Muscle of back (tissue), 11 donors: ENCODE data around the gene NPLOC4. TPM values are rescaled to one million over a fixed set of nuclear protein-coding genes. Genes with fewer than 3 reads are reported as not detected.

Source experiments
- DNase-seq, 3 donors: peaks; one replicate each; pipeline versions ENCODE4 v3.0.0 to v3.0.0-alpha.2; 2013
- polyA plus RNA-seq, 10 donors: library from polyadenylated mRNA; unstranded; fragments of 120-200 nt; gene quantifications; one replicate each; pipeline ENCODE4 v1.2.1, GENCODE V29; 2013; ENCODE audit not compliant: insufficient read length in 10 of 10

NPLOC4 gene
- polyA plus RNA-seq, 10 donors, result 43.8 to 57.8 (median 50.6) TPM

DNA sequence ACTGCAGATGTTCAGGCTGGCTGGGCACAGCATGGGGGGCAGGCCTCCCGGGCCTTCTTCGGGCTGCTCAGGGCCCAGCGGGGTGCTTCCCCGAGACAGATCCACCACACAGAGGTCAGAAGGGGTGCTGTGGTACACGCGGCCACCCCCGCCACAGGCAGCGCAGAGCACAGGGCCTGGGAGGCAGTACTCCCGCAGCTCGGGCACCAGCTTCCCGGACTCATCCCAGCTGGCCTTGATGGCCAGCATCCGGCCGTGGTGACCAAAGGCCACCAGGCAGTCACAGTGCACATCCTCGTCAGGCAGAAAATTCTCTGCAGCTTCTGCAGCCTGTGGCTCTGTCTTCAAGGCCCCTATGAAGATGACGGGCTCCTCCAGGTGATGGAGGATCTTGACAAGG is 86.6 kb downstream of the NPLOC4 start:
- no peak for DNase-seq

- no peak for DNase-seq
Observed at GRCh38 chr17:81549826-81550225, 87.1 kb downstream of the NPLOC4 start.

GRCh38 chr17:81549031-81549557 is 87.8 kb downstream of the NPLOC4 start:
- no peak for DNase-seq

GRCh38 chr17:81547614-81547982 is 89.3 kb downstream of the NPLOC4 start:
- DNase-seq, result no peak

GRCh38 chr17:81546906-81547613 is 89.9 kb downstream of the NPLOC4 start:
- DNase-seq, result no peak

GRCh38 chr17:81545160-81545949 is 91.6 kb downstream of the NPLOC4 start:
- DNase-seq, result no peak

GRCh38 chr17:81544281-81544974 is 92.5 kb downstream of the NPLOC4 start:
- no peak for DNase-seq

DNA sequence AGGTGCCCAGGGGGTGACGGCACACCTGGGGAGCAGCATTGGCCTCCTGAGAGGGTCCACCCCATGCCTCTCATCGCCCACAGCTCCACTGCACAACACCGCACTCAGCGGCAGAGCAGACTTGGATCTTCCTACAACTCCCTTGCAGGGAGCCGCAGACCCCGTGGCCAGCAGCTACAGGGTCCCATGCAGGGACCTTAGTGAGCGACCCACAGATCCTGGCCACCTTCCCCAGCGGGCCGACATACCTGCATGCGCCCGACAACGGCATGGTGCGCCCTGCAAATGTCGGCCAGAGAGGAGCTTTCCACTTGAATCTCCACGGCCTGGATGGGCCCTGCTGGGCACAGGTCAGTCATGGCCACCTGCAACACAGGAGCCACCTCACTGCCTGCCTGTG is 93.2 kb downstream of the NPLOC4 start:
- DNase-seq, result no peak

DNA sequence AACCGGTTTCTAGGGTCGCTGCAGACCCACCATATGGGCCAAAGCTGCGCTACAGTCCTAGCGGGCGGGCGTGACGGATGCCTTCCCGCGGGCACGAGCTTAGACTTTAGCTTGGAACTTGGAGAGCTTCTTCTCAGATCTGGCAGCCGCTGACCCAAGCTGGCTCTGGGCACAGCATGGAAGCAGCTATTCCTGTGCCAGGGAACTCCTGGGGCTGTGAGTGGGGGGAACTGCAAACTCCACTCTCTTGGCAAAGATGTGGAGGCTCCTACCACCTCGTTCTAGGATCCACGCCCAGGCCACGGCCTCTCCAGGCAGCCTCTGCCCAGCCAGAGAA is 93.6 kb downstream of the NPLOC4 start:
- DNase-seq, result no peak

DNA sequence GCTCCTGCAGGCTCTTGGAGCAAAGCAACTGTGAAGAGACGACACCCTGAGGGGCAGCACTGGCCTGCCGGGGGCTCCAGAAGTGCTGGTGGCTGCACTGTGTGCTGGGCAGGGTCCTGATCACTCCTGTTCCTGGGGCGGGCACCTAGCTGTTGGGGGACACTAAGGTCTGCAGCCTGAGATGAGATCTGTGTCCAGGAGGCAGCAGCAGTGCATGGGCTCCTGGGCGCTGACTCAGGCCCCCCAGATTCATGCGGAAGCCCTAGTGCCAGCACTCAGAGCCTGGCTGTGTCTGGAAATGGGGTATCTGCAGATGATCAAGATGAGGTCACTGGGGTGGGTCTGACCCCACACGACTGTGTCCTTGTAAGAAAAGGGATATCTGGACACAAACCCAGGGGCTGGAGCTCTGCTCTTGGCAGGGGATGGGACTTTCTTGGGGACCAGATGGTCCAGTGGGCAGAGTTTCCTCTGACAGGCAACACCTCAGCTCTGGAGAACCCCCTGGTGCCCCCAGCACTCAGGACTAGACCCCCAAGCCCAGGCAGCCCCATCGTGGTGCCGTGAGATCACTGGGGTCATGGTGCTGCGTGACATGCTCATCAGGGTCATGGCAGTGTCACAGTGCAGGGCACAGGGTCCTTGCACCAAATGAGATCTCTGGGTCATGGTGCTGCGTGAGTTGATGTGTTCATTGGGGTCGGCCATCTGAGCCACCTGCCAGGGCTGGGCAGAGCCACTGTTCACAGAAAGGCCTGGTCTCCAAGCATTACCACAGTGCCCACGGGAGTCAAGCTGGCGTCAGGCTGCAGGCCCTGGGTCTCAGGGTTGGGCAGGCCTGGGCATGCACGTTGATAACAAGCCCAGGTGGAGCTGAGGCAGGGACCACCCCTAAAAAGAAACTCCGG is 94.2 kb downstream of the NPLOC4 start:
- no peak for DNase-seq

- DNase-seq, result no peak
Observed at GRCh38 chr17:81541123-81541522, 95.8 kb downstream of the NPLOC4 start.

- no peak for DNase-seq
Observed at GRCh38 chr17:81540676-81541027, 96.3 kb downstream of the NPLOC4 start.

DNA sequence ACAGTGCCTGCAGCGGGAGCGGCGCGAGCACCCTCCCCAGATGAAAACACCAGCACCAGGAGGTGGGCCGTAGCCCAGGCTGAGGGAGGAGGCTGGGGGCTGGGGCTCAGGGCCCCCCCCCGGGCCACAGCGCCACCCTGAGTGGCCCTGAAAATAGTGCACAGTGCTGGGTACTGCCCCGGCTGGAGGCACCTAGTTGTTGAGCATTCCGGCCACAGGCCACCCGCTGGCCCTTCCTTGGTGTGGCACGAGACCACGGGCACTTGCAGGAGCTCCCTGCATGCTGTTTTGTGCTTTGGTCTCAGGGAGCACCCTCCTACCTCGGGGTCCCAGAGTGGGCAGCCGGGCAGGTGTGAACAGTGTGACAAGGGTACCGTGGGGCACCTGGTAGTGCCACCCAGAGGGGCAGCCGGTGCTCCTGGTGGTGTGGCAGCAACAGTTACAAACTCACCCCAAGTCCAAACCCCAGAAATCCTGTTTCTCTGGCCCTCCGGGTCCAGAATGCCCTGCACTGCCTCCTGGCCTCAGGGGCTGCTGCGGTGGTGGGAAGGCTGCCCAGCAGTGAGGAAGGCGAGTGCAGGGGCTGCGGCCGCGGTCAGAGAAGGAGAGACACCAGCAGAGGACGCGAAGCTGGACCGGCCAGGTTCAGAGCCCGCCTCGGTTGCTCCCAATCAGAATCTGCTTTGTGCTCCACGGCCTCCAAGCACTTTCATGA is 96.8 kb downstream of the NPLOC4 start:
- no peak for DNase-seq

GRCh38 chr17:81539571-81539900 is 97.4 kb downstream of the NPLOC4 start:
- no peak for DNase-seq

DNA sequence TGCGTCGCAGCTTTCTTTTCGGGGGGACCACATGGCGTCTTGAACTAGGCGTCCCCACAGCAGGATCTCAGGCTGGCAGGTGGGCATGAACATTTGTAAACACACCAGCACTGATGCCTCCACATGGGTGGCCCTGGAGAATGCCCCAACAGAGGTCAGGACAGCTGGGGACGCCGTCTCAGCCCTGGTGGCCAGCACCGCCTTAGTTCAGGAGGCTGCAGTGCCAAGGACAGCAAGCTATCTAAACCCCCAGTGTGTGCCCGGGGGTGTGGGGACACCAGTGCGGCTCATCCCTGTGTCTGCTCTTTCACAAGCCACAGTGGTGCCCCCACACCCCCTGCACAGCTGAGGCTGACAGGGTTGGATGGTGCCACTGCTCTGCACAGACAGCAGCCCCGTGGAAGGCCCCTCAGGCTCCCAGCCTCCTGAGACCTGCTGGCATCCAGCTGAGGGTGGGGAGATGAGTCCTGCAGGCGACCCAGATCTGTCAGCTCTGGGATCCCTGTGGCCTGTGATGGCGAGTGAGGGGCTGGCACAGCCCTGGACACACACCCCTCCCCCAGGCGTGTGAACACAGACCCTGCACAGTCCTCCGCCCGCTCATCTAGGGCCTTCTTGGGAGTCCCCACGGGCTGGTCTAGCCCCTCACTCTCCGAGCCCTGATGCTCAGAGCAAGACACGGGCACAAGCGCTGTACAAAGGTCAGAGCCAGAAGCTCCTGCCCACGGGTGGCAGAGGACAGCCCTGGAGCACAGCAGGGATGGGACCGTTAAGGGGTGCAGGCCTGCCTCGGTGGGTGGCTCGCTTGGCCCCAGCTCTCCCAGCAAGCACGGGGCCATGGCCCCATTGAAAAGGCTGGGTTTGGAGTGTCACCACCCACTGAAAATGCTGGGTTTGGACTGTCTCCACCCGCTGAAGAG is 98.0 kb downstream of the NPLOC4 start:
- DNase-seq, result no peak

DNA sequence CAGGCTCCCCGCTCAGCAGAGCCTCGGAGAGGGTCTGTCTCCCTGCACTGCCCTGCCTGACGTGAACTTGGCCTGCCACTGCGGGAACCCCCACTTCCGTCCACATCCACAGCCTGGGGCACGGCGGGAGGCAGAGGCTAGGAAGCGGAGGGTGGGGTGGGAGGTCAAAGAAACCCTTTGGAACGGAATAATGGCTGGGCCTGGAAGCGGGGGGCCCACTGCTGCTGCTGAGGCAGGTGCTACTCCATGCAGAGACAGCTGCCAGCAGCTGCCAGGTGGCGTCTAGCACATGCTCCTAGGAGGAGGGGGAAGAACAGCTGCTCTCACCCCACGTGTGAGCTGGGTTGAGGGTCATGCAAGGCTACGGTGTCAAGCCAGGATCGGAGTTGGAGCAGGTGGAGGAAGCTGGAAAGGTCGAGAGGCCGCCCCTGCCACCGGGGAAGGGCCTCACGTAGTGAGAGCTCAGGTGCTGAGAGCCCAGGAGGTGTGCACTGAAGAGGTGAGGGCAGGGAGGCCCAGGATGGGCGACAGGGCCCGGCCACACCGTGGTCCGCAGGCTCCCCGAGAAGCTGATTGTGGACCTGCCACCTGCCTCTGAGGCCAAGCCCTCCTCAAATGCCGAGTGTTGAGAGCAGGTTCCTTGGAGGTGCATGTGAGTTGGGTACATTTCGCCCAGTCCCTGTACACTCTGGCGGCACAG is 98.9 kb downstream of the NPLOC4 start:
- DNase-seq, result peak; percentile 53 to 74 (median 56)

GRCh38 chr17:81537343-81537855 is 99.5 kb downstream of the NPLOC4 start:
- DNase-seq, result peak in 1 of 3 donors; percentile 56

DNA sequence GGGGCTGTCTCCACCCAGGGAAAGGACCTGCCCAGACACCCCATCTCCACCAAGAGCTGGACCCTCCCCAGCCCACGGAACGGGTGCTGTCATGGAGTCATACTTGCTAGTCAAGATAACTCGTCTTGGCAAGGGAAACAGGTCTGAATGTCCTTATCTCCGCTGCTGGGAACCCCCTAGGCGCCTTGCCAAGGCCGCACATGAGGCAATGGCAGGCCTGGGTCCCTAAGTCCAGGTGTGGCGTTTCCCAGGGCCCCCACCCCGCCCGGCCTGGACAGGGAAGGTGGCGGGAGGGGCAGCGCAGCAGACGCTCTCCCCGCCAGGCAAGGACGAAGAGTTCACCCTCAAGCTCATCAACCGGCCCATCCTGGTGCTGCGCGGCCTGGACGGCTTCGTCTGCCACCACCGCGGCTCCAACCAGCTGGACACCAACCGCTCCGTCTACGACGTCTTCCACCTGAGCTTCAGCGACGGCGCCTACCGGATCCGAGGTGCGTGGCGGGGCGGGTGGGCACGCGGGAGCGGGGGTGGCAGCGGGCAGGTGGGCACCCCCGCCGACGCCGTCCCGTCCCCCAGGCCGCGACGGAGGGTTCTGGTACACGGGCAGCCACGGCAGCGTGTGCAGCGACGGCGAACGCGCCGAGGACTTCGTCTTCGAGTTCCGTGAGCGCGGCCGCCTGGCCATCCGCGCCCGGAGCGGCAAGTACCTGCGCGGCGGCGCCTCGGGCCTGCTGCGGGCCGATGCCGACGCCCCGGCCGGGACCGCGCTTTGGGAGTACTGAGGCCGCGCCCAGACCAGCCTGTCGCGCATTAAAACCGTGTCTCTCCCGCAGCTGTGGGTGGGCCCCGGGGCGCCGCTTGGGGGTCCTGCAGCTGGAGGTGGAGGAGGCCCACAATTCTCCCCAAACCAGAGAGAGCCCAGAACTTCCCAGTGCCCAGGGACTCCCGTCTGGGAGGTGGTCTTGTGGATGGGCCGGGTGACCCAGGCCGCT is 100.3 kb downstream of the NPLOC4 start:
- DNase-seq, result no peak
